WI38 (cell line): Measurements from ENCODE around the gene ABLIM1.

Experiments
- H3K4me3 ChIP-seq: 2 replicates; pipeline ENCODE4 v1.5.1; 2011; ENCODE audit warnings: low read depth, mild to moderate bottlenecking, control low read depth, low read length
- TF ChIP-seq, protein P1 (sequence below): IDR thresholded peaks from 2 replicates; pipeline ENCODE4 v1.5.1; 2012; ENCODE audit warnings: low read depth, mild to moderate bottlenecking, control low read depth, low read length

ABLIM1 gene

DNA sequence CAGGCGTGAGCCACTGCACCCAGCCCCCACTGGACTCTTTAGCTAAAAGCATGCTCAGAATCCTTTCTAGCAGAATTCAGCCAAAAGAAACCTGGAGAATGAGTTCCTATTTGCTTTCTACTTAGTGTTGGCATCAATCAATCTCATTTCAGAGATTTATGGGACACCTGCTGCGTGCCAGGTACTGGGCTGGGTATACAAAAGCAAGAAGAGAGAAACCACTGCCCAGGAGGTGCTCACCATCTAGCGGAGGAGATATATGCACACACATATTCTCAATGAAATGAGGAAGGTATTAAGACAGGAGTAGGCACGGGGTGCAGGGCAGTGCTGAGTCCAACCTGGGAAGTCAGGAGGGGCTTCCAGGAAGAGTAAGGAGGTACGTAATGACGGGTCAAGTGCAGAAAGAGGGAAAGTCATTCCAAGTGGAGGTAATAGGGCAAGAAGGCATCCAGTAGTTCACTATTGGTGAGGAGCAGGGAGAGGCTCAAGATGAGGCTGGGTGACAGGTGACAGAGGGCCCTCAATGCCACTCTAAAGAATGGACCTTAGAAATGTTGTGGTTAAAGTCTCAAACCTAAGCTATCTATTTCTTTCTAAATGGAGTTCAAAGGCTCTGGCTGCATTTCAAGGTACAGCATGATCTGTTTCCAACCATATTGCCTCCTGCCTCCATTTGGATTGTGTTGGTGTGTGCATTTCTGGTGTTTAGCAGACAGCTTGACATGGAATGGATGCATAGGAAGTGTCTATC is 22.1 kb downstream of the ABLIM1 start:
- TF ChIP-seq, protein P1, sequence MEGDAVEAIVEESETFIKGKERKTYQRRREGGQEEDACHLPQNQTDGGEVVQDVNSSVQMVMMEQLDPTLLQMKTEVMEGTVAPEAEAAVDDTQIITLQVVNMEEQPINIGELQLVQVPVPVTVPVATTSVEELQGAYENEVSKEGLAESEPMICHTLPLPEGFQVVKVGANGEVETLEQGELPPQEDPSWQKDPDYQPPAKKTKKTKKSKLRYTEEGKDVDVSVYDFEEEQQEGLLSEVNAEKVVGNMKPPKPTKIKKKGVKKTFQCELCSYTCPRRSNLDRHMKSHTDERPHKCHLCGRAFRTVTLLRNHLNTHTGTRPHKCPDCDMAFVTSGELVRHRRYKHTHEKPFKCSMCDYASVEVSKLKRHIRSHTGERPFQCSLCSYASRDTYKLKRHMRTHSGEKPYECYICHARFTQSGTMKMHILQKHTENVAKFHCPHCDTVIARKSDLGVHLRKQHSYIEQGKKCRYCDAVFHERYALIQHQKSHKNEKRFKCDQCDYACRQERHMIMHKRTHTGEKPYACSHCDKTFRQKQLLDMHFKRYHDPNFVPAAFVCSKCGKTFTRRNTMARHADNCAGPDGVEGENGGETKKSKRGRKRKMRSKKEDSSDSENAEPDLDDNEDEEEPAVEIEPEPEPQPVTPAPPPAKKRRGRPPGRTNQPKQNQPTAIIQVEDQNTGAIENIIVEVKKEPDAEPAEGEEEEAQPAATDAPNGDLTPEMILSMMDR: no peak
- no peak overlapping the region for H3K4me3 ChIP-seq

DNA sequence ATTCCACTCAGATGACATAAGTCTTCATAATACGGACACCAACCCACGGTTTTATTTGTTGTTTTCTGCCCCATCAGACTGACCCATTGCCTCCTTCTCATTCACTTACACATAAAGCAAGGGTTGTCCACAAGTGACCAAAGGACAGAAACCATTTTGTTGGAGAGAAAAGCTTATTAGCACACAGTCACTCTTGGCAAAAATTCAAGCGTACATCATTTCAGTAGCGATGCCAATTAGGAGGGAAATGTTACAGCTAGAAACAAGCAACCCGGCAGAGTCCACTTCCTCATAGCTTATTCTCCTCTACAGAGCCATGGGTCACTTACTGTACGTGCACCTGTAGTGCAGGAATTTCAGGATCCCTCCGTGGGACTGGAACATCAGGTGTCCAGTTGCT is 23.0 kb downstream of the ABLIM1 start:
- H3K4me3 ChIP-seq: no peak overlapping the region; the same call in 1 of the 2 replicates
- TF ChIP-seq, protein P1: no peak

DNA sequence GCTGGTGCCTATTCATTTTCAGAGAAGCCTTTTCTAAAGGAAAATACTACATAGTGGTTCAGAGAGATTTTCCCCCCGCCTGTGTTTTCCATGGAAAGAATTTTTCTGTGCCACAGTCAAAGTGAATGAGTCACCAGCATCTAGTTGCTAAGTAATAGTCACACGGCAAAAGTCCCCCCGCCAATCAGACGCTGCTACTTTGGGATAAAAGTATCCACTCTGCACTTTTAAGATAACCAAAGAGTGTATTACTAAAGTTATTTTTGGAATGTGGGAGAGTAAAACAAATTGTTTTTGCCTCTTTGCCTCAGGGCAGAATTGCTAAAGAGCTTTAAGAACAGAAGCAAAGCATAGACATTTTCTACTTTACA is 23.5 kb downstream of the ABLIM1 start:
- TF ChIP-seq, protein P1: no peak
- no peak overlapping the region for H3K4me3 ChIP-seq

DNA sequence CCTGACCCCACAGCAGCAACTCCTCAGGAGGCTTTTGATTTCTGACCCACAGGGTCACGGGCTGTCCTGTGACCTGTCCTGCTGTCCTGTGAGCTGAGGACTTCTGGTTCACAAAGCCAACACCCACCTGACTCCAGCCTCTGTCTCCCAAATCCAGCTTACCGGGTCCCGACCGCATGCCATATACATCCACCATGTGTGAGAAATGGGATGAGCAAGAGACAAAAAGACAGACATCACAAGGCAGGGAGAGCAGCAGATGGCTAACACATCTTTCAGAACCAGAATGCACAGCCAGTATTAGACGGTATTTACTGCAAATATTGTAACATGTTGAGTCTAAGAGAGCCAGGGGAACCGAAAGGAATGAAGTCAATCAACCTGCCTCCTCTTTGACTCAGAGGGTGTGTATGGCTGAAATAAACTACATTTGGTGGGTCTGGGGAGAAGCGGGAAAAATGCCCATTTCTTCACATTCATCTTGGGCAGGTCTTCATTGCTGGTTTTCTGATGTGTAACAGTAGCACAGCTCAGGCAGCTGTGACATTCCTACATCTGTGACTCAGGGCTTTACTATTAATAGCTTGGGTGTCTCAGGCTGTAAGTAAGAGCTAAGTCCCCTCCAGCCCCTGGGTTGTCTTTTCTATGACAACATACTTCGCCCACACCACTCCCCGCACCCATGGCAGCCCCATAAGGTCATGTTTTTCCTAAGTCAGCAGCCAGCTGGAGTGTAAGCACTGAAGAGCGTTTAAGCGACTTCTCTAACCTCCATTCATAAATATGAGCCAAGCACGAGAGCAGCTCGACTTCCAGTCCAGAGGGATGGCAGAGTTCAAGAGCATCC is 25.0 kb downstream of the ABLIM1 start:
- TF ChIP-seq, protein P1: no peak
- peak overlapping the region; percentile 68 for H3K4me3 ChIP-seq

DNA sequence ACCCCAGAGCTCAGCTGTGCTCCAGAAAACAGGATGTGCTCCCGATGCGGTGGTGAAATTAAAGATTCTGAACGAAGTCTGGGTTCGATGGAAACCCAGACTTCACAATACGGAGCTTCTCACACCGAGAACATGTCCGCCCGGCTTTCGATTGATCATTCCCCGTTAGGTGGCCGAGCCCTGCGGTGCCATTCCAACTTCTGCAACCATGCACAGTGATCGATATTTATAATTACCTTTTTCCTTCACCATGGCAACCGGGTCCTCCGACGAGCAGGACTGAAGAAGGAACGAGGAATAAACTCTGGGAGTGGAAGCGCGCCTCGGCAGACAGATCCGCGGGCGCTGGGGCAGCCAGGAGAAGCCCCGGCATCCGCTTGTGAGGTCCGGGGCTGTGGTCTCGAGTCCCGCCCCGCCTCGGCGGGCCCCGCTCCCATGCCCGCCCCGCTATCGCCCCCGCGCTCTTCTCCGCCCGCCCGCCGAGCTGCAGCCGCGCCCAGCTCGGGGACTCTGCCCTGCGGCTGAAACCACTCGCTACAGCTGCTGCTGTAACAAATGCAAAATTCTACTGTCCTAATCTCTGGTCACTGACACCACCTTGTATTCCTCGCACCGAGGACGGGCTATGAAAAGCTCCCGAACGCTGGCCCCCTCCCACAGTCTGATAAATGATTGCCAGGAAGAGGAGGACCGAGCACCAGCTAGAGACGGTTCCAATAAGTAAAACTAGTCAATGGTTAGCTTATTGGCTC is 26.2 kb downstream of the ABLIM1 start:
- TF ChIP-seq, protein P1: no peak
- peak overlapping the region; percentile 68 for H3K4me3 ChIP-seq

DNA sequence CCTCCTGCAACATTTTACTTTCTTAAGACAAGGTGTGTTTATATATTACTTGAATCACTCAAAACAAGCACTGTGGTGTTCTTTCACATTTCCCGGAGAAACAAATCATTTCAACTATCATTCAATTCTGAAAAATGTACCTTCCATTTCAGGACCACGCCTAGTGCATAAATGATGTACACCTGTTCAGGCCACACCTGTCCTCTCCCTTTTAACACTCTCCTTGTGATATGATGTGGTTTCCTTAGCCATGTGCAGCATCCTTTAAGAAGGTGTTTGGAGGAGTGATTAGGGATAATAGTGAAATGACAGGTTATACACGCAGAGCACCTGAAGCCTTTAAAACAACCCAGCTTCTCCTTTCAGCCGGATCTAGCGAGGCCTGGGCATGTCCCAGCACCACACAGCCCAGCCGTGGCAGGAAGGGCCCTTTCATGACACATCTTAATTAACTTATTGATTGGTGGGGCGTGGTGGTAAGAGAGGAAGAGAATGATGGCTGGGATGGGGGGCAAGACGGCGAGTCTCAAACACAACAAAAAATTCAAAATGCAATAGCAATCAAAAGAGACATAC is 26.9 kb downstream of the ABLIM1 start:
- TF ChIP-seq, protein P1: no peak
- peak overlapping the region; percentile 68 for H3K4me3 ChIP-seq
